BJ (cell line): ENCODE measurements around the gene PATZ1. TPM values are rescaled to one million over a fixed set of nuclear protein-coding genes. Genes with fewer than 3 reads are reported as not detected.

Experiments
- CTCF ChIA-PET: fragments of 350-600 bp; formaldehyde crosslinking; extraction: SDS; loops from one replicate; lab custom pipeline; 2021; ENCODE audit warnings: antibody characterized with exemption, inconsistent platforms; lab: Yijun Ruan, JAX
- POLR2A ChIA-PET: fragments of 300-600 bp; sonication (Branson Sonifier 250); formaldehyde crosslinking; extraction: SDS; loops from one replicate; lab custom pipeline; 2021; ENCODE audit warnings: antibody characterized with exemption; lab: Charles Lee
- DNase-seq: peaks from one replicate; pipeline ENCODE4 v3.0.0-alpha.2; 2011; ENCODE audit warnings: low read depth
- H3K27me3 ChIP-seq: 2 replicates; pipeline ENCODE4 v1.6.0; 2011; ENCODE audit warnings: low read length; ENCODE audit not compliant: control insufficient read depth, insufficient read depth
- H3K36me3 ChIP-seq: 2 replicates; pipeline ENCODE4 v1.5.1; 2011; ENCODE audit warnings: low read length; ENCODE audit not compliant: control insufficient read depth, insufficient read depth
- H3K4me3 ChIP-seq: 2 replicates; pipeline ENCODE4 v1.5.1; 2011; ENCODE audit warnings: low read depth, mild to moderate bottlenecking, control low read depth, low read length
- polyA plus RNA-seq: library from polyadenylated mRNA; depleted of rRNA; stranded (reverse); fragments of >200 nt; gene quantifications from 2 replicates; pipeline ENCODE4 v1.2.3, GENCODE V29; 2011
- TF ChIP-seq, protein P1 (sequence below): IDR thresholded peaks from 2 replicates; pipeline ENCODE4 v1.5.1; 2011; ENCODE audit warnings: low read depth, mild to moderate bottlenecking, control low read depth, inconsistent platforms, low read length, moderate library complexity; ENCODE audit not compliant: insufficient read depth

PATZ1 gene
- polyA plus RNA-seq, 1 experiment, result 10.1 TPM

DNA sequence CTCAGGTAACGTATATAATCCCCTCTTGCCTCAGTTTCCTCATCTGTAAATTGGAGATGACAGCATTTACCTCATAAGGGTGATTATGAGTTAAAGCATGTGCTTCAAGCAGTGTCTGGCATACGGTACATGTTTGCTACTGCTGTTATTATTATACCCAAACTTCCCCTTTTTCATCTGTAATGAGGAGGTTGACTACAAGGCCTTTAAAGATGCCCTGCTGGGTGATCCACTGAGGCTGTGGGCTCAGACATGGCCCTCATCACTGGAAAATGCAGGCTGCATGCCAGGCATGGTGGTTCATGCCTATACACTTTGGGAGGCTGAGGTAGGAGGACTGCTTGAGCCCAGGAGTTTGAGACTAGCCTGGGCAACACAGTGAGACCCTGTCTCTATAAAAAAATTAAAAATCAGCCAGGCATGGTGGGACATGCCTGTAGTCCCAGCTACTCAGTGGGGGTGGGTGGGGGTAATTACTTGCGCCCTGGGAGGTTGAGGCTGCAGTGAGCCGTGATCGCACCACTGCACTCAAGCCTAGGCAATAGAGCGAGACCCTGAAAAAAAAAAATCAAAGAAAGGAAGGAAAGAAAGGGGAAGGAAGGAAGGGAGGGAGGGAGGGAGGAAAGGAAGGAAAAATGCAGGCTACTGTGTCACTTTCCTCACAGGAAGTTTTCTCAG, 58.2 kb downstream of the PATZ1 start:
- H3K36me3 ChIP-seq, result peaks cover 10% of the 10 kb centered on the region
- no peak overlapping the region for H3K4me3 ChIP-seq
- TF ChIP-seq, protein P1, sequence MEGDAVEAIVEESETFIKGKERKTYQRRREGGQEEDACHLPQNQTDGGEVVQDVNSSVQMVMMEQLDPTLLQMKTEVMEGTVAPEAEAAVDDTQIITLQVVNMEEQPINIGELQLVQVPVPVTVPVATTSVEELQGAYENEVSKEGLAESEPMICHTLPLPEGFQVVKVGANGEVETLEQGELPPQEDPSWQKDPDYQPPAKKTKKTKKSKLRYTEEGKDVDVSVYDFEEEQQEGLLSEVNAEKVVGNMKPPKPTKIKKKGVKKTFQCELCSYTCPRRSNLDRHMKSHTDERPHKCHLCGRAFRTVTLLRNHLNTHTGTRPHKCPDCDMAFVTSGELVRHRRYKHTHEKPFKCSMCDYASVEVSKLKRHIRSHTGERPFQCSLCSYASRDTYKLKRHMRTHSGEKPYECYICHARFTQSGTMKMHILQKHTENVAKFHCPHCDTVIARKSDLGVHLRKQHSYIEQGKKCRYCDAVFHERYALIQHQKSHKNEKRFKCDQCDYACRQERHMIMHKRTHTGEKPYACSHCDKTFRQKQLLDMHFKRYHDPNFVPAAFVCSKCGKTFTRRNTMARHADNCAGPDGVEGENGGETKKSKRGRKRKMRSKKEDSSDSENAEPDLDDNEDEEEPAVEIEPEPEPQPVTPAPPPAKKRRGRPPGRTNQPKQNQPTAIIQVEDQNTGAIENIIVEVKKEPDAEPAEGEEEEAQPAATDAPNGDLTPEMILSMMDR, result no peak
- POLR2A ChIA-PET, result no interaction called here
- CTCF ChIA-PET, result interaction anchor here (0.6 to 3.2 kb wide), 3 partner anchors 13 to 443 kb away, joined by 3 to 14 read pairs (median 3); no protein-coding TSS in a partner anchor
- DNase-seq, result no peak
- H3K27me3 ChIP-seq, result no peaks in the 10 kb centered on the region

DNA sequence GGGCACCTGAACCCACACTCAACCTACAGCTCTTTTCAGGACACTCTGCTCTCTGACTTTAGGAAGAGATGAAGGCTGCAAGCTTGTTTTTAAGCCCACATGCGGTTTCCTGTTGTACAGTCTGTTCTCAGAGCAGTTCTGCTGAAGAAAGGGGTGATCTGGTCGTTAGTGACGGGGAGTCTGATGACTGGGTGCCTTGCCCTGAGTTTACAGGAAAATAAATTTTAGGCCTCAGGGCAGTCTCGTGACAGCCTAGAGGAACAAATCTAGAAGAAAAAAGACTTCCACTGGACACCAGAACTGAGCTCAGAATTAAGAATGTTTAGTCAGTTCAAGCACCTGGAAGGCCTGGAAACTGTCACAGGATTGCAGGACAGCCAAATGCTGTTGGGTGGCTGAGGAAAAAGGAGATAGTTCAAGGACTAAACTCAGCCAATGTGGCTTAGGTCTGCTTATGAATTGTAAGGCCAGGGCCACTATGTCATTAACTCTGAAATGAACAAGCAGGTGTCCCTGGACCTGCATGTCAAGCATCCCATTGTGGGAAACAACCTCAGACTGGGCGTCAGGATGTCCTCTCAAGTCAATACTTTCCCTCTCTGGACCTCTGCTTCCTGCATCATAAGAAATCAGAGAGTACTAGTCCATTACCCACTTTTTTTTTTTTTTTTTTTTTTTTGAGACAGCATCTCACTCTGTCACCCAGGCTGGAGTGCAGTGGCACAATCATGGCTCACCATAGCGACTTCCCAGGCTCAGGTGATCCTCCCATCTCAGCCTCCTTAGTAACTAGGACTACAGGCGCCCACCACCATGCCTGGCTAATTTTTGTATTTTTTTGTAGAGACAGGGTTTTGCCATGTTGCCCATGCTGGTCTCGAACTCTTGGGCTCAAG, 59.5 kb downstream of the PATZ1 start:
- Histone ChIP-seq H3K27me3 (no peaks in the 10 kb centered on the region), H3K4me3 (no peak overlapping the region), H3K36me3 (peaks cover 17% of the 10 kb centered on the region)
- no peak for DNase-seq
- POLR2A ChIA-PET, result no interaction called here
- TF ChIP-seq, protein P1, result no peak
- CTCF ChIA-PET, result interaction anchor here (1.4 to 5.7 kb wide), 2 partner anchors 12 to 24 kb away, joined by 4 to 64 read pairs; no protein-coding TSS in a partner anchor

DNA sequence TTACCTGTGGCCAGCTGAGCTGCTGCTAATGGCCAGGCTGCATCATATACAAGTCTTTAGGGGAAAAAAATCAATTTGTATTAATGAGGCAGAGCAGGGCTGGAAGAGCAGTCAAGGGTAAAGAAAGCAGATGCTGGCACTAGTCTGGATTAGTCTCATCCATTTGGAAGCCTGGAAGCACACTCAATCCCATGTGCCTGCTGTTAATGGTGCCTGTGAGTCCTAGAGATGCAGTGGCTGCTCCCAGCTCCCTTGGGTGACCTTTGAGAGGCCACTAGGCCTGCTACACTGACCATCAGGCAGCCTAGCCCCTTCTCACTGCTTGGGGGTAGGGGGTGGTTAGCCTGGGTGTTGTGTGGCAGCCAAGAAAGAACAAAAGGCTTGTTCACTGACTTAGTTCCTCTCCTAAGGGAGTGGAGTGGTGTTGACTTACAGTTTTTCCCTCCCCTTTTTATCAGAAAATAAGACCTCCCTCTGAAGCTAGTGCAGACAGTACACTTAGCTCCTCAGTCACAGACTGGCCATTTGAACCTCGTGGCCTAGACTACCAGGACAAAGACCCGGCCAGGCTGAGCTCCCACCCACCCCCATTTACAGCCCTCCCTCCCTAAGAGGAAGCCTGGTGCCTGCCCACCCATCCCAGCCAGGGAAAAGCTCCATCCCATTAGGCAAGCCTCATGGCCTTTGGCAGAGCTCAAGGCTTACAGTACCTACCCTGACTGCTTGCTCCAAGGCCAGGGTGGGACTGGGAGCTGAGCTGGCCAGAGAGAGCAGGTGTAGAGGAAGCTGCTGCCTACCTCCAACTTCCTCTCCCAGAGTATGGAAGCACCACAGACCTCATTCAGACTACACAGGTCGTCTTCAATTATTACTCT, 61.6 kb downstream of the PATZ1 start:
- no peak overlapping the region for H3K4me3 ChIP-seq
- no peak for DNase-seq
- CTCF ChIA-PET, result interaction anchor here (0.9 to 5.7 kb wide), 2 partner anchors 10 to 29 kb away, joined by 3 to 64 read pairs; no protein-coding TSS in a partner anchor
- TF ChIP-seq, protein P1, result no peak
- POLR2A ChIA-PET, result no interaction called here
- no peaks in the 10 kb centered on the region for H3K27me3 ChIP-seq
- H3K36me3 ChIP-seq, result peaks cover 17% of the 10 kb centered on the region

DNA sequence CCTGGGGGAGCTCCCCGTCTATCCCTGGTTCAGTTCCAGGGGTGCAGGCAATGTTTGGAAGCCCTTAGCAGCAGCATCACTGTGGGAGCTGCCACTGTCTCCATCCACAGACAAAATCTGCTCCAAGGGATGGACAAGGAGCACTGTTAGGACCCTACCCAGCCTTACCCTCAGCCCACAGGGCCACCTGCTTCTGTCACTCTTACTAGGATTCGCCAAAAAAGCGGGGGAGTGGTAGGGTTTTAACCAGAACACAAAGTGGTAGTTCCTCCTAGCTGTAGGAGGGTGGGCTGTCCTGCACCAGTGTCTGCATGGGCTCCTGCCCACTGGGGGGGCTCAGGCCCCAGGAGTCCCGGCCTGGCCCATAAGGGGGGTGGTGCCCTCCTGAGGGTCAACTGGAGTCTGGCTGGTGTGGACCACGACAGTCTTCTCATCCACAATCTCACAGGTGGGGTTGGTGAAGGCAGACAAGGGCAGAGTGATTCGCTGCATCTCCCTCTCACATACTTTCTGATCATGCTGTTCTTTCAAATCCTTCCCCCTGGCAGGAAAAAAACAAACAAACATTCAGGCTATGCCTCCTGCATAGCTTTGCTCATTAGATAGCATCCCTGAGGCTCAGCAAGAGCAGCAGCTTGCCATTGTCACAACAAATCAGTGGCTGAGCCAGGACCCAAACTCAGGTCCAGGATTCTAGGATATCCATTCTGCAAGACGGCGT, 63.2 kb downstream of the PATZ1 start:
- no peak overlapping the region for H3K4me3 ChIP-seq
- no peak for DNase-seq
- H3K36me3 ChIP-seq, result peaks cover 16% of the 10 kb centered on the region
- H3K27me3 ChIP-seq, result no peaks in the 10 kb centered on the region
- POLR2A ChIA-PET, result interaction anchor here (0.6 kb wide), 1 partner anchor 180 kb away, joined by 4 read pairs; no protein-coding TSS in a partner anchor
- TF ChIP-seq, protein P1, result no peak
- CTCF ChIA-PET, result interaction anchor here (0.9 to 5.7 kb wide), 3 partner anchors 8 to 30 kb away, joined by 3 to 64 read pairs (median 6); no protein-coding TSS in a partner anchor
